Measurements from ENCODE around the gene DNASE1. TPM values are rescaled to one million over a fixed set of nuclear protein-coding genes. Genes with fewer than 3 reads are reported as not detected.

DNASE1 gene, protein sequence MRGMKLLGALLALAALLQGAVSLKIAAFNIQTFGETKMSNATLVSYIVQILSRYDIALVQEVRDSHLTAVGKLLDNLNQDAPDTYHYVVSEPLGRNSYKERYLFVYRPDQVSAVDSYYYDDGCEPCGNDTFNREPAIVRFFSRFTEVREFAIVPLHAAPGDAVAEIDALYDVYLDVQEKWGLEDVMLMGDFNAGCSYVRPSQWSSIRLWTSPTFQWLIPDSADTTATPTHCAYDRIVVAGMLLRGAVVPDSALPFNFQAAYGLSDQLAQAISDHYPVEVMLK
- total RNA-seq, result 84.8 TPM

DNA sequence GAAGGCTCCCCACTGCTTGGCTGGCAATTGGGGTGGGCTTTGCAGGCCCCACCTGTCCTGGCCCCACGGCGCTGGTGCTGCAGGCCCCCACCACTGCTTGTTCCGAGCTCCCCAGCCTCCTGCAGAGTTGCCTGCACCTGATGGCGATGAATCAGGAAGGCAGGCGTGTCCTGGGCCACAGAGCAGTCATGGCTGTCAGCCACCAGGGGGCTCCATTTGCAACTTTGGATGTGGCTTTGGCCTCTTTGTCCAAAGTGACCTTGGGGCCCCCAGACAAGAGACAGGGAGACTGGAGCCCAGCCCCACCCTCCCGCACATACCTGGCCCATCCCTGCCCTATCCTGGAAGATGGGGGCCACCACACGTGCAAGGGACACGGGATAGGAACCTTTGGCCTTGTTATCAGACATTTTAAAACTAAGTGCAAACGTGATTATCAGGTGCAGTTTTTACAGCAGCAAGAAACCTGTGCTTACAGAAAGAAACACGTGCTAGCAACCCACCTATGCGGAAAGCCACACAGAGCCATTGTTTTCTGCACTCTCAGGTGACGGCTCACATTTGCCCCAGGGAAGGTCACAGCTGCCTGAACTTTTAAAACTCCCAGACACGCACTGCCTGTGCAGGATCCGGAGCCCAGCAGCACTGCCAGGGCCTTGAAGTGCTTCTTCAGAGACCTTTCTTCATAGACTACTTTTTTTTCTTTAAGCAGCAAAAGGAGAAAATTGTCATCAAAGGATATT, at the start of gene DNASE1:
TSS of gene DNASE1 (plus strand) at position 443 of the 743 bp plus-strand sequence. CDS start 683 bp downstream, outside the sequence.

DNA sequence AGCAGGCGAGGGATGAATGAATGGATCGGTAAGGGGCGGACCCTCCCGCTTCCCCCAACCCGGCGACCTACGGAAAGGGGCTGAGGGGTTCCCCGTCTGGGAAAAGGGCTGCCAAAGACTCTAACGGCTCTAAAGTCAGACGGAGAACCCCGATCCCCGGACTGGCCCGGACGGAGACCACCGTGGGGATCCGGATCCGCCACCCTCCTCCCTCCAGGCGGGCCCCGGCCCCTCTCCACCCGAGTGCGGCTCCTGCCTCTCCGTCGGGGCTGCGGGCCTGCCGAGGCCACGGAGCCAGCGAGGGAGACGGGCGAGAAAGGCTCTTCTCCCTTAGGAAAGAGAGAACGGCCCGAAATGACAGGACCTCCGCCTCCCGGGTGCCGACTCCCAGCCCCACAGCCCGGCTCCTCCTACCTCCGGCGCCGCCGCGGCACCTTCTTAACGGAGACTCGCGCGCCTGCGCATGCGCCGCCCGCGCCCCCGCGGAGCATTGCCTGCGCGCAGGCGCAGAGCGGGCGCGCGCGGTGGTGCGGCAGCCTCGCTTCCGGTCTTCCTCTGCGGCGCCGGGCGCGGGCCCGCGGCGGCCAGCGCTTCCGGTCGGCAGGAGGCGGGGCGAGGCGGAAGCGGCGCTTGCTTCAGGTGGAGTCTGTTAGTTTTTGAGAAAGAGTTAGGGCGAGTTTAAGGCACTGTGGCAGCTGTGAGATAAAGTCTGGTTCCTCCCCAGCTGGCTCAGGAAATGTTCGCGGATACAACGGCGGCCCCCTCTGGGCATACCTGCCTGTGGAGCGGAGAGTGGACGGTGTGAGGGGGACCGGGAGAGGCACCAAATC, 43.1 kb upstream of the DNASE1 start, which contains the start of gene SLX4:
TSS of gene SLX4 (minus strand) at position 461 of the 830 bp plus-strand sequence. CDS start 2,642 bp downstream, outside the sequence.

Other genes starting within 250 kb of the DNASE1 start
- gene ZNF597, start 211.2 kb upstream of the DNASE1 start, total RNA-seq, result 5.0 TPM
- 25.4 TPM for gene NAA60, start 211.0 kb upstream of the DNASE1 start, total RNA-seq
- gene C16orf90, start 159.2 kb upstream of the DNASE1 start, total RNA-seq, result not detected
- 42.3 TPM for gene CLUAP1, start 153.7 kb upstream of the DNASE1 start, total RNA-seq
- gene NLRC3, start 77.3 kb upstream of the DNASE1 start, total RNA-seq, result 0.94 TPM
- gene SLX4, start 43.1 kb upstream of the DNASE1 start, total RNA-seq, result 15.7 TPM
- 92.0 TPM for gene TRAP1, start 62.8 kb downstream of the DNASE1 start, total RNA-seq
- 97.7 TPM for gene CREBBP, start 226.0 kb downstream of the DNASE1 start, total RNA-seq

Data from parietal lobe (tissue), 1 donor.